ENCODE data around the gene TCEAL3. TPM values are rescaled to one million over a fixed set of nuclear protein-coding genes. Genes with fewer than 3 reads are reported as not detected.

TCEAL3 gene
- total RNA-seq, 4 donors from 2014 or later, result 3.4 to 16.7 (median 12.4) TPM

- no peaks in the 10 kb centered on the region for H3K4me1 ChIP-seq
- no peaks in the 10 kb centered on the region for H3K36me3 ChIP-seq
- H3K9me3 ChIP-seq, result no peaks in the 10 kb centered on the region
- intact Hi-C loops (cut with DNase I; ENCODE audit: low total_unique reads) (no loop called here), in situ Hi-C loops (cut with MboI; ENCODE audit: low pct_ligation_motif_present in 1 of 4, low pct_unique_long_range_greater_than_20kb in 1 of 4, low sequenced_read_pairs in 3 of 4) (no loop called here)
- no peak overlapping the region for H3K4me3 ChIP-seq
- no peak overlapping the region for H3K27ac ChIP-seq
- no peak for DNase-seq
- WGBS, 2 donors (ENCODE audit: low coverage in 1 of 2), result 40 to 60% methylated on average over 1 of the region's 1 CpG
- TF ChIP-seq CTCF (IDR thresholded peaks at IDR 0.05) (no peak), POLR2AphosphoS5 (IDR thresholded peaks at IDR 0.05) (no peak)
- no peaks in the 10 kb centered on the region for H3K27me3 ChIP-seq
Observed at GRCh38 chrX:103565752-103566151, 42.0 kb upstream of the TCEAL3 start.

GRCh38 chrX:103571121-103571520, 36.6 kb upstream of the TCEAL3 start:
- DNase-seq, result no peak
- H3K27ac ChIP-seq, result no peak overlapping the region
- H3K27me3 ChIP-seq, result no peaks in the 10 kb centered on the region
- H3K4me3 ChIP-seq, result no peak overlapping the region
- H3K9me3 ChIP-seq, result no peaks in the 10 kb centered on the region
- WGBS, 2 donors (ENCODE audit: low coverage in 1 of 2), result 84% methylated on average over 6 of the region's 6 CpGs; no CpG with 5 or more reads in 1 of the 2 donors
- in situ Hi-C loops (cut with MboI; ENCODE audit: low pct_ligation_motif_present in 1 of 4, low pct_unique_long_range_greater_than_20kb in 1 of 4, low sequenced_read_pairs in 3 of 4), result no loop called here
- intact Hi-C loops (cut with DNase I; ENCODE audit: low total_unique reads), result no loop called here
- TF ChIP-seq CTCF (IDR thresholded peaks at IDR 0.05) (no peak), EP300 (IDR thresholded peaks at IDR 0.05; ENCODE audit: low read depth) (no peak), POLR2A (IDR thresholded peaks at IDR 0.05) (no peak), POLR2AphosphoS5 (IDR thresholded peaks at IDR 0.05) (no peak)
- no peaks in the 10 kb centered on the region for H3K36me3 ChIP-seq
- H3K4me1 ChIP-seq, result no peaks in the 10 kb centered on the region

- DNase-seq, result no peak
- WGBS, 2 donors (ENCODE audit: low coverage in 1 of 2), result 79 to 84% methylated on average over 4 of the region's 4 CpGs
Observed at GRCh38 chrX:103571726-103572125, 36.0 kb upstream of the TCEAL3 start.

GRCh38 chrX:103573202-103573601, 34.6 kb upstream of the TCEAL3 start:
- DNase-seq, result no peak
- Histone ChIP-seq H3K9me3 (no peaks in the 10 kb centered on the region), H3K4me3 (no peak overlapping the region), H3K27me3 (no peaks in the 10 kb centered on the region), H3K4me1 (no peaks in the 10 kb centered on the region), H3K27ac (no peak overlapping the region), H3K36me3 (no peaks in the 10 kb centered on the region)
- WGBS, 2 donors (ENCODE audit: low coverage in 1 of 2), result 75% methylated on average over 1 of the region's 1 CpG; no CpG with 5 or more reads in 1 of the 2 donors
- TF ChIP-seq POLR2A (IDR thresholded peaks at IDR 0.05), result no peak
- TF ChIP-seq CTCF (IDR thresholded peaks at IDR 0.05), result no peak
- no peak for TF ChIP-seq EP300 (IDR thresholded peaks at IDR 0.05; ENCODE audit: low read depth)
- TF ChIP-seq POLR2AphosphoS5 (IDR thresholded peaks at IDR 0.05), result no peak
- intact Hi-C loops (cut with DNase I; ENCODE audit: low total_unique reads) (no loop called here), in situ Hi-C loops (cut with MboI; ENCODE audit: low pct_ligation_motif_present in 1 of 4, low pct_unique_long_range_greater_than_20kb in 1 of 4, low sequenced_read_pairs in 3 of 4) (no loop called here)

More at GRCh38 chrX:103571726-103572125, 36.0 kb upstream of the TCEAL3 start:
- Histone ChIP-seq H3K9me3 (no peaks in the 10 kb centered on the region), H3K4me3 (no peak overlapping the region), H3K4me1 (no peaks in the 10 kb centered on the region), H3K36me3 (no peaks in the 10 kb centered on the region), H3K27ac (no peak overlapping the region), H3K27me3 (no peaks in the 10 kb centered on the region)
- intact Hi-C loops (cut with DNase I; ENCODE audit: low total_unique reads) (no loop called here), in situ Hi-C loops (cut with MboI; ENCODE audit: low pct_ligation_motif_present in 1 of 4, low pct_unique_long_range_greater_than_20kb in 1 of 4, low sequenced_read_pairs in 3 of 4) (no loop called here)
- TF ChIP-seq EP300 (IDR thresholded peaks at IDR 0.05; ENCODE audit: low read depth) (no peak), POLR2A (IDR thresholded peaks at IDR 0.05) (no peak), CTCF (IDR thresholded peaks at IDR 0.05) (no peak), POLR2AphosphoS5 (IDR thresholded peaks at IDR 0.05) (no peak)
